SK-N-SH (cell line): ENCODE data around the gene PERM1.

Source experiments
- RCOR1 ChIP-seq: fragments of 150-350 bp; IDR thresholded peaks from 2 replicates; pipeline ENCODE4 v1.6.1; 2017; ENCODE audit warnings: antibody characterized with exemption, low read length
- TF ChIP-seq, protein P1 (sequence below): fragments of 200-600 bp; sonication (generic); IDR thresholded peaks from 2 replicates; pipeline ENCODE4 v1.6.1; 2017; ENCODE audit warnings: antibody characterized with exemption, mild to moderate bottlenecking, moderate library complexity

- no peak for TF ChIP-seq RCOR1
- TF ChIP-seq, protein P1, sequence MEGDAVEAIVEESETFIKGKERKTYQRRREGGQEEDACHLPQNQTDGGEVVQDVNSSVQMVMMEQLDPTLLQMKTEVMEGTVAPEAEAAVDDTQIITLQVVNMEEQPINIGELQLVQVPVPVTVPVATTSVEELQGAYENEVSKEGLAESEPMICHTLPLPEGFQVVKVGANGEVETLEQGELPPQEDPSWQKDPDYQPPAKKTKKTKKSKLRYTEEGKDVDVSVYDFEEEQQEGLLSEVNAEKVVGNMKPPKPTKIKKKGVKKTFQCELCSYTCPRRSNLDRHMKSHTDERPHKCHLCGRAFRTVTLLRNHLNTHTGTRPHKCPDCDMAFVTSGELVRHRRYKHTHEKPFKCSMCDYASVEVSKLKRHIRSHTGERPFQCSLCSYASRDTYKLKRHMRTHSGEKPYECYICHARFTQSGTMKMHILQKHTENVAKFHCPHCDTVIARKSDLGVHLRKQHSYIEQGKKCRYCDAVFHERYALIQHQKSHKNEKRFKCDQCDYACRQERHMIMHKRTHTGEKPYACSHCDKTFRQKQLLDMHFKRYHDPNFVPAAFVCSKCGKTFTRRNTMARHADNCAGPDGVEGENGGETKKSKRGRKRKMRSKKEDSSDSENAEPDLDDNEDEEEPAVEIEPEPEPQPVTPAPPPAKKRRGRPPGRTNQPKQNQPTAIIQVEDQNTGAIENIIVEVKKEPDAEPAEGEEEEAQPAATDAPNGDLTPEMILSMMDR = no peak
Observed at GRCh38 chr1:940107-941014, 41.5 kb downstream of the PERM1 start.
